ENCODE measurements around the gene PKN1. TPM values are rescaled to one million over a fixed set of nuclear protein-coding genes. Genes with fewer than 3 reads are reported as not detected.

The PKN1 gene
- total RNA-seq, 3 donors from 2014 or later (not counting 1 experiment from before 2014, with no cell fraction given), result 323 to 351 (median 350) TPM

DNA sequence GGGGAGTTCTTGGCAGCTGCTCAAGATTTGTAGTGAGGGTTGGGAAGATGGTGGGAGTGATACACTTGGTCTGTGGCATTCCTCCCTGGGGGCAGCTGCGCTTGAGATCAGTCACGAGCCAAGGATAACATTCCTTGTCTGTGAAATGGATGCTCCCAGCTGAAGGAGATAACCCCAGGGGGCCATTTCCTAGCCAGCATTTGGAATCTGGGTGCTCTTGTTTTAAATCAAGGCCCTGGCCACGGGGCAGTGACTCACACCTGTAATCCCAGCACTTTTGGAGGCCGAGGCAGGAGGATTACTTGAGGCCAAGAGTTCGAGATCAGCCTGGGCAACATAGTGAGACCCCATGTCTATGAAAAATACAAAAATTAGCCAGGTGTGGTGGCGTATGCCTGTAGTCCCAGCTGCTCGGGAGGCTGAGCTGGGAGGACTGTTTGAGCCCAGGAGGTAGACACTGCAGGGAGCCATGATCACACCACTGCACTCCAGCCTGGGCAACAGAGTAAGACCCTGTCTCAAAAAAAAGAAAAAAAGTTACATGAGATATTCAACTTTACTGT, 4.6 kb downstream of the PKN1 start:
- peak overlapping the region; percentile 97 to 100 for H3K27ac Mint-ChIP-seq

DNA sequence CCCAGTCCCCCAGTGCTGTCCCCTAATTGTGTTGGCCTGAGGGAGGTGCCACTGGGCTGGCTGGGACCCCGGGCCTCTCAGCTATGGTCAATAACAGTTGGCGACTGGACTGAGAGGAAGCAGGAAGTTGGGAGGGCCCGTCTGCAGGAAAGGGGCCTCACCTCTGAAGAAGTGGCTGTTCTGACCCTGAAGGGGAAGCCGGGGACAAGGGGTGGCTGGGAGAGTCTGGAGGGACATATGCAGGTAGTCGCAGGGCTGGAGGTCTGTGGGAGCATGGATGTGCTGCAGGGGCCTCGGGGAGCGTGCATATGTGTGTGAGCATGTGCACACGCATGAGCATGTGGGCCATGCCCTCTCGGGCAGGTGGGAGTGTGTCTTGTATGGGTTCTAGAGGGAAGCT, 5.9 kb downstream of the PKN1 start:
- DNase-seq, result no peak
- Mint-ChIP-seq H3K4me3 (peak overlapping the region; percentile 68), H3K27me3 (ENCODE audit: low read depth in 2 of 2) (no peaks in the 10 kb centered on the region), H3K4me1 (peaks cover 45 to 59% of the 10 kb centered on the region in 2 donors), H3K27ac (peak overlapping the region; percentile 97 to 100), H3K9me3 (no peaks in the 10 kb centered on the region), H3K36me3 (no peaks in the 10 kb centered on the region)
- peaks cover 24% of the 10 kb centered on the region for H3K36me3 ChIP-seq (ENCODE audit: control insufficient read depth, insufficient read depth, low read length)
- 39% methylated on average over 9 of the region's 9 CpGs for WGBS (ENCODE audit: insufficient coverage)
- H3K4me3 ChIP-seq (ENCODE audit: low read length), result no peak overlapping the region
- H3K27ac ChIP-seq (ENCODE audit: low read length), result peak overlapping the region; percentile 51
- TF ChIP-seq, protein P1, sequence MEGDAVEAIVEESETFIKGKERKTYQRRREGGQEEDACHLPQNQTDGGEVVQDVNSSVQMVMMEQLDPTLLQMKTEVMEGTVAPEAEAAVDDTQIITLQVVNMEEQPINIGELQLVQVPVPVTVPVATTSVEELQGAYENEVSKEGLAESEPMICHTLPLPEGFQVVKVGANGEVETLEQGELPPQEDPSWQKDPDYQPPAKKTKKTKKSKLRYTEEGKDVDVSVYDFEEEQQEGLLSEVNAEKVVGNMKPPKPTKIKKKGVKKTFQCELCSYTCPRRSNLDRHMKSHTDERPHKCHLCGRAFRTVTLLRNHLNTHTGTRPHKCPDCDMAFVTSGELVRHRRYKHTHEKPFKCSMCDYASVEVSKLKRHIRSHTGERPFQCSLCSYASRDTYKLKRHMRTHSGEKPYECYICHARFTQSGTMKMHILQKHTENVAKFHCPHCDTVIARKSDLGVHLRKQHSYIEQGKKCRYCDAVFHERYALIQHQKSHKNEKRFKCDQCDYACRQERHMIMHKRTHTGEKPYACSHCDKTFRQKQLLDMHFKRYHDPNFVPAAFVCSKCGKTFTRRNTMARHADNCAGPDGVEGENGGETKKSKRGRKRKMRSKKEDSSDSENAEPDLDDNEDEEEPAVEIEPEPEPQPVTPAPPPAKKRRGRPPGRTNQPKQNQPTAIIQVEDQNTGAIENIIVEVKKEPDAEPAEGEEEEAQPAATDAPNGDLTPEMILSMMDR (IDR thresholded peaks at IDR 0.05), result no peak
- no peaks in the 10 kb centered on the region for H3K27me3 ChIP-seq (ENCODE audit: control insufficient read depth, insufficient read depth, low read length)
- H3K9me3 ChIP-seq (ENCODE audit: control insufficient read depth, insufficient read depth, low read length), result no peaks in the 10 kb centered on the region
- ATAC-seq, result no peak
- H3K4me1 ChIP-seq (ENCODE audit: control insufficient read depth, insufficient read depth, low read length), result peaks cover 76% of the 10 kb centered on the region
- intact Hi-C loops (cut with micrococcal nuclease), result no loop called here

More for the DNA sequence above, 4.6 kb downstream of the PKN1 start:
- no peaks in the 10 kb centered on the region for H3K27me3 ChIP-seq (ENCODE audit: control insufficient read depth, insufficient read depth, low read length)
- TF ChIP-seq, protein P1 (IDR thresholded peaks at IDR 0.05), result no peak
- H3K4me3 ChIP-seq (ENCODE audit: low read length), result no peak overlapping the region
- intact Hi-C loops (cut with micrococcal nuclease), result no loop called here
- peak overlapping the region; percentile 62 for H3K27ac ChIP-seq (ENCODE audit: low read length)
- Mint-ChIP-seq H3K36me3 (no peaks in the 10 kb centered on the region), H3K4me1 (peaks cover 46 to 57% of the 10 kb centered on the region in 2 donors), H3K27me3 (ENCODE audit: low read depth in 2 of 2) (no peaks in the 10 kb centered on the region), H3K9me3 (no peaks in the 10 kb centered on the region), H3K4me3 (peak overlapping the region; percentile 68)
- H3K36me3 ChIP-seq (ENCODE audit: control insufficient read depth, insufficient read depth, low read length), result peaks cover 11% of the 10 kb centered on the region
- DNase-seq (no peak), ATAC-seq (no peak)
- H3K9me3 ChIP-seq (ENCODE audit: control insufficient read depth, insufficient read depth, low read length), result no peaks in the 10 kb centered on the region
- peaks cover 81% of the 10 kb centered on the region for H3K4me1 ChIP-seq (ENCODE audit: control insufficient read depth, insufficient read depth, low read length)
- WGBS (ENCODE audit: insufficient coverage), result 92% methylated on average over 7 of the region's 7 CpGs

DNA sequence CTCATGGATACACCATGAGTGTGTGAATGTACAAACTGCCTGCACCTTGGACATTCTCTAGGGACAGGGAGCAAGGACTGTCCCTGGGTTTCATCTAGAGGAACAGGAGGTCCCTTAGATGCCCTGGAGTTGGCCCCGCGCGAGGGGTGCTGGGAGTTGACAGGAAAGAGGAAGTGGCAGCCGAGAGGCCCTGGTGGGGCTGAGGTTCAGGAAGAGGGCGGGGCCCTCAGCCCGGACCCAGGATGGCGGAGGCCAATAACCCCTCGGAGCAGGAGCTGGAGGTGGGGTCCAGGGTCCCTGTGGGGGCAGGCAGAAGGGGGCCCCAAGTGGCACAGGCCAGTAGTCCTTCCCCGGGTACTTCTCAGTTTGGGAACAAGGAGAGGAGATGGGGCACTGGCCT, 6.9 kb downstream of the PKN1 start:
- intact Hi-C loops (cut with micrococcal nuclease), result loop anchor here (2.0 kb wide), 1 partner anchor 19 kb away; no protein-coding TSS in a partner anchor
- Histone ChIP-seq H3K4me1 (ENCODE audit: control insufficient read depth, insufficient read depth, low read length) (peaks cover 66% of the 10 kb centered on the region), H3K27ac (ENCODE audit: low read length) (peak overlapping the region; percentile 66), H3K9me3 (ENCODE audit: control insufficient read depth, insufficient read depth, low read length) (no peaks in the 10 kb centered on the region), H3K4me3 (ENCODE audit: low read length) (peak overlapping the region; percentile 51), H3K36me3 (ENCODE audit: control insufficient read depth, insufficient read depth, low read length) (peaks cover 34% of the 10 kb centered on the region), H3K27me3 (ENCODE audit: control insufficient read depth, insufficient read depth, low read length) (no peaks in the 10 kb centered on the region)
- TF ChIP-seq, protein P1 (IDR thresholded peaks at IDR 0.05), result no peak
- Mint-ChIP-seq H3K9me3 (no peaks in the 10 kb centered on the region), H3K4me3 (peak overlapping the region; percentile 98), H3K4me1 (peaks cover 39 to 57% of the 10 kb centered on the region in 2 donors), H3K36me3 (no peaks in the 10 kb centered on the region), H3K27ac (peak overlapping the region; percentile 97 to 100), H3K27me3 (ENCODE audit: low read depth in 2 of 2) (no peaks in the 10 kb centered on the region)
- peak; percentile 72 to 83 for DNase-seq
- WGBS (ENCODE audit: insufficient coverage), result 0% methylated on average over 9 of the region's 9 CpGs
- ATAC-seq, result peak; percentile 63 to 81 (median 72)
